SU-DHL-6 (cell line): ENCODE data around the gene NUTF2.

Experiments used
- EZH2phosphoT487 ChIP-seq: fragments of 200-600 bp; sonication (generic), shearing (Covaris generic); conservative IDR thresholded peaks from 2 replicates; pipeline ENCODE4 v1.6.1; 2018; ENCODE audit warnings: mild to moderate bottlenecking, antibody characterized with exemption, low read length, moderate library complexity, mixed read lengths
- TF ChIP-seq, protein P1 (sequence below): fragments of 200-600 bp; sonication (generic); IDR thresholded peaks from one replicate; pipeline ENCODE4 v1.5.1; 2017; ENCODE audit warnings: antibody characterized with exemption, mild to moderate bottlenecking, low read length, moderate library complexity; ENCODE audit not compliant: insufficient read depth, poor library complexity, severe bottlenecking

DNA sequence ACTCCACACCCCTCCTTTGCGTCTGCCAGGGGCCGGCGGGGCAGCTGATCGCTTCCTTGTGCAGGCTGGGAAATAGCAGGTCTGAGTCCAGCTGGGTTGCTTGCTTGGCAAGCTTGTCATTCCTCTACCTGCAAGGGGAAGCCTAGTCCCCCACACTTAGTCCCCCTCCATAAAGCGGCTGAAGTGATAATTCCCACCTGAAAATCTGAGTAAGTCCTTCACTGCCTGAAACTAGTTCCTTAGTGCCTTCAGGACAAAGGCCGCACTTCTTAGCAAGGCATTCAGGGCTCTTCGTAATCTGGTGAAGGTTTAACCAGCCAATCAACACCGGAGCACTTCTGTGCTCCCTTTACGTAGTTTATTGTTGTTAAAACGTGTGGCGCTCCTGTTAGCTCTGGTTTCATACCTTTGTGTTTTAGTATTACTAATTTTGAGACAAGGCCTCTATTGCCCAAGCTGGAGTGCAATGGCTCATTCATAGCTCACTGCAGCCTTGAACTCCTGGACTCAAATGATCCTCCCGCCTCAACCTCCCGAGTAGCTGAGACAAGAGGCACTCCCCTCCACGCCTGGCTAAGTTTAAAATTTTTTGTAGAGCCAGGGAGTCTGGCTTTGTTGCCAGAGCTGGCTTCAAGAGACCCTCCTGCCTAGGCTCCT is 47.1 kb downstream of the NUTF2 start:
- TF ChIP-seq, protein P1, sequence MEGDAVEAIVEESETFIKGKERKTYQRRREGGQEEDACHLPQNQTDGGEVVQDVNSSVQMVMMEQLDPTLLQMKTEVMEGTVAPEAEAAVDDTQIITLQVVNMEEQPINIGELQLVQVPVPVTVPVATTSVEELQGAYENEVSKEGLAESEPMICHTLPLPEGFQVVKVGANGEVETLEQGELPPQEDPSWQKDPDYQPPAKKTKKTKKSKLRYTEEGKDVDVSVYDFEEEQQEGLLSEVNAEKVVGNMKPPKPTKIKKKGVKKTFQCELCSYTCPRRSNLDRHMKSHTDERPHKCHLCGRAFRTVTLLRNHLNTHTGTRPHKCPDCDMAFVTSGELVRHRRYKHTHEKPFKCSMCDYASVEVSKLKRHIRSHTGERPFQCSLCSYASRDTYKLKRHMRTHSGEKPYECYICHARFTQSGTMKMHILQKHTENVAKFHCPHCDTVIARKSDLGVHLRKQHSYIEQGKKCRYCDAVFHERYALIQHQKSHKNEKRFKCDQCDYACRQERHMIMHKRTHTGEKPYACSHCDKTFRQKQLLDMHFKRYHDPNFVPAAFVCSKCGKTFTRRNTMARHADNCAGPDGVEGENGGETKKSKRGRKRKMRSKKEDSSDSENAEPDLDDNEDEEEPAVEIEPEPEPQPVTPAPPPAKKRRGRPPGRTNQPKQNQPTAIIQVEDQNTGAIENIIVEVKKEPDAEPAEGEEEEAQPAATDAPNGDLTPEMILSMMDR = no peak
- no peak for TF ChIP-seq EZH2phosphoT487
